ENCODE data around the gene OR51B4. TPM values are rescaled to one million over a fixed set of nuclear protein-coding genes. Genes with fewer than 3 reads are reported as not detected.
"Not testable (repeated sequence)": the region's sequence is repeated elsewhere in the genome, so short reads cannot be mapped to it uniquely, and the experiment has no call there.

OR51B4 gene
- total RNA-seq, 2 donors from 2014 or later = not detected

DNA sequence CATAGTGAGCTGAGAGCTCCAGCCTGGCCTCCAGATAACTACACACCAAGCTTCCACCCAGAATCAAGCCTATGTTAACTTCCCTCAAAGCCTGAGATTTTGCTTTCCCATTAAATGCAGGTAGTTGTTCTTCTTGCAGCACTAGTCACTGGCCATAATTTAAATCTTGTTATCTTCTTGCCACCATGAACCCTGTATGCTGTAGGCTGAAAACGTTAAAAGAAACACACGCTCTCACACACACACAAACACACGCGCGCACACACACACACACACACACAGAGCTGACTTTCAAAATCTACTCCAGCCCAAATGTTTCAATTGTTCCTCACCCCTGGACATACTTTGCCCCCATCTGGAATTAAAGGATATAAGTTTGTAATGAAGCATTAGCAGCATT, 48.3 kb downstream of the OR51B4 start:
- H3K27me3 Mint-ChIP-seq = peaks cover 30% of the 10 kb centered on the region

DNA sequence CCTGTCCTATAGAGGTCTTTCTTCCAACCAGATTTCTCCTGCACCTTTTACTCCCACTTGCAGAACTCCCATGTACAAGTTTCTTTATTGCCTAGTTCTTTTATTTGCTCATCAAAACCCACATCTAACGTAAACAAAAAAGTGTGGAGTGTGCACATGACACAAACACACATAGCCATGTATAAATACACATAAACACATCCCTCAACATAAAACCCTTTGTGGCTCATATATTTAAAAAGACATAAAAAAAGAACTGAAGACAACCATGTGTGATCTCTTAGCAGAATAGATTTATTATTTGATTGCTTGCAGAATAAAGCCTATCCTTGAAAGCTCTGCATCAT, 48.9 kb downstream of the OR51B4 start:
- no peak for DNase-seq
- Mint-ChIP-seq H3K36me3 (ENCODE audit: low read depth) (no peaks in the 10 kb centered on the region), H3K4me3 (no peak overlapping the region), H3K27me3 (peaks cover 30% of the 10 kb centered on the region), H3K27ac (no peak overlapping the region), H3K4me1 (no peaks in the 10 kb centered on the region)
- H3K9me3 ChIP-seq (ENCODE audit: control insufficient read depth, low read length, poor library complexity, severe bottlenecking) = no peaks in the 10 kb centered on the region
- ATAC-seq = no peak

More for the DNA sequence above, 48.3 kb downstream of the OR51B4 start:
- not testable (repeated sequence) for ATAC-seq; H3K4me3 Mint-ChIP-seq; H3K36me3 Mint-ChIP-seq (ENCODE audit: low read depth); H3K27ac Mint-ChIP-seq; H3K4me1 Mint-ChIP-seq; H3K9me3 ChIP-seq (ENCODE audit: control insufficient read depth, low read length, poor library complexity, severe bottlenecking); DNase-seq

DNA sequence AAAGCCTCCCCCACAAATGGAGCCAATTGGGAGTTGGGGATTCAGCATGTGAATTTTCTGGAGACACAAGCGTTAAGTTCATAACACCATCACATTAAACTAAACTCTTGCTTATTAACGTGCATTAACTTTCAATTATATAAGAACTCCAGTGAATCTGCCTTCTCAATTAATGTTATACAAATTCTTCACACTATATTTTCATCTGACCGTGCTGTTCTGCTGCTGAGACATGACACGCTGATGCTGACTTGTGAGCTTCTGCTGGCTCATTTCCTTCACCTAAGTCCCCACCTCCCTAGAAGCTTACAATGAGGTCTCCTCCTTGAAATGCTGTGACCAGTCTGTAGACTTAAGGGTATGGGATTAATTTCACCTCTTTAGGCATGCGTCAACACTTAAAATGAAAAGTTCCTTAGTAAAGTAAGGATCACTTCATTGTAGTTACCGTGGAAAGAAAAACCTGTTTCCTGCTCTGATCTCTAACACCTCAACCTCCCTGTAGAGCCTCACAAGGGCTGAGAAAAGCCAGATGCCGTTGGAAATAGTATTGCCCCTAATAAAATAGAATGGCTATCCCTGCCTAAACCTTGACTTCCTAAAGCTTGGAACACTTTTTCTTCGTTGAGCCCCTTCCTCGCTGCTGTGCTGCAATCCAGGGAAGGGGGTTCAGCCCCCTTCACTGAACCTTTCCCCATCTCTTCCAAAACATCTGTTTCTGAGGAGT, 49.4 kb downstream of the OR51B4 start:
- H3K9me3 ChIP-seq (ENCODE audit: control insufficient read depth, low read length, poor library complexity, severe bottlenecking) = no peaks in the 10 kb centered on the region
- Mint-ChIP-seq H3K36me3 (ENCODE audit: low read depth) (no peaks in the 10 kb centered on the region), H3K4me1 (no peaks in the 10 kb centered on the region), H3K27me3 (peaks cover 30% of the 10 kb centered on the region), H3K27ac (no peak overlapping the region), H3K4me3 (no peak overlapping the region)
- no peak for ATAC-seq
- DNase-seq = no peak

DNA sequence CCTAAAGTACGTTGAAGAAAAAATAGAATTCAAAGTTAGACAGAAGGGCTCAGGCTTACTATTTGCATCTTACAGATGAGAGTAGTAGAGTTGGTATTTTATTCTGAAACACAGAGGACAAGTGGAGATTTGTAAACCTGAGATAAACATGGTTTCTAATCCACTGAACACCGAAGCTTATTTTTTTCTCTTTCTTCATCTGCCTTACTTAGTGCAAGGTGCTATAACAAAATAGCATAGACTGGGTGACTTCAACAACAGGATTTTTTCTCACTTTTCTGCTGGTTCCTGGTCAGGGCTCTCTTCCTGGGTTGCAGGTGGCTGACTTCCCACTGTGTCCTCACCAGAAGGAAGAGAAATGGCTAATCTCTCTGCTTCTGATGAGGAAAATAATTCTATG, 50.0 kb downstream of the OR51B4 start:
- Mint-ChIP-seq H3K4me3 (no peak overlapping the region), H3K36me3 (ENCODE audit: low read depth) (no peaks in the 10 kb centered on the region), H3K4me1 (no peaks in the 10 kb centered on the region), H3K27me3 (peaks cover 32% of the 10 kb centered on the region), H3K27ac (no peak overlapping the region)
- no peak for DNase-seq
- H3K9me3 ChIP-seq (ENCODE audit: control insufficient read depth, low read length, poor library complexity, severe bottlenecking) = no peaks in the 10 kb centered on the region
- ATAC-seq = no peak

Other genes starting within 250 kb of the OR51B4 start
- not detected for gene OR52E2, start 242.3 kb downstream of the OR51B4 start, total RNA-seq
- not detected for gene OR52E1, start 232.4 kb downstream of the OR51B4 start, total RNA-seq
- gene OR52A5, start 163.6 kb downstream of the OR51B4 start, total RNA-seq = not detected
- not detected for gene OR52A1, start 147.2 kb downstream of the OR51B4 start, total RNA-seq
- gene OR51V1, start 101.3 kb downstream of the OR51B4 start, total RNA-seq = not detected
- gene HBB, start 74.9 kb downstream of the OR51B4 start, total RNA-seq = 1 to 10 TPM in 1 of 2 donors, not detected in 1; 1.3 TPM
- 1 to 10 TPM in 1 of 2 donors, not detected in 1; 1.0 TPM for gene HBD, start 67.5 kb downstream of the OR51B4 start, total RNA-seq
- gene HBG1, start 52.1 kb downstream of the OR51B4 start, total RNA-seq = not detected
- 1 to 10 TPM in 1 of 2 donors, not detected in 1; 1.7 TPM for gene HBG2, start 47.2 kb downstream of the OR51B4 start, total RNA-seq
- not detected for gene HBE1, start 32.0 kb downstream of the OR51B4 start, total RNA-seq
- gene OR51B2, start 22.4 kb upstream of the OR51B4 start, total RNA-seq = not detected
- under 1 TPM in 1 of 2 donors, not detected in 1; 0.40 TPM for gene OR51B5, start 41.6 kb upstream of the OR51B4 start, total RNA-seq
- not detected for gene OR51B6, start 49.6 kb upstream of the OR51B4 start, total RNA-seq
- not detected for gene OR51M1, start 81.9 kb upstream of the OR51B4 start, total RNA-seq
- gene OR51Q1, start 120.2 kb upstream of the OR51B4 start, total RNA-seq = not detected
- gene OR51I1, start 139.6 kb upstream of the OR51B4 start, total RNA-seq = not detected
- not detected for gene OR51I2, start 147.4 kb upstream of the OR51B4 start, total RNA-seq
- gene OR52D1, start 186.7 kb upstream of the OR51B4 start, total RNA-seq = not detected
- gene UBQLN3, start 208.0 kb upstream of the OR51B4 start, total RNA-seq = under 1 TPM in 1 of 2 donors, not detected in 1; 0.20 TPM
- gene UBQLNL, start 214.8 kb upstream of the OR51B4 start, total RNA-seq = under 1 TPM; 0.29 to 0.42 TPM
- not detected for gene OR52H1, start 246.6 kb upstream of the OR51B4 start, total RNA-seq

Data from T-helper 17 cell (primary cell).